Keratinocyte (primary cell): ENCODE measurements around the gene MAP1S. TPM values are rescaled to one million over a fixed set of nuclear protein-coding genes. Genes with fewer than 3 reads are reported as not detected.
A peak's percentile ranks its signal among the peaks of the same experiment; 100 is the strongest.

Experiments used
- DNase-seq: peaks from one replicate; pipeline ENCODE4 v3.0.0-alpha.2; 2011; ENCODE audit warnings: low read depth, missing footprints, low spot score
- FAIRE-seq: peaks from 2 replicates; lab custom pipeline; 2011; peaks lifted over from hg19 to GRCh38; lab: Jason Lieb, UNC
- H2AFZ ChIP-seq: 2 replicates; pipeline ENCODE4 v1.6.0; 2012; ENCODE audit warnings: low read length, control low read depth, inconsistent platforms; ENCODE audit not compliant: control insufficient read depth
- H3K27ac ChIP-seq: 2 replicates; pipeline ENCODE4 v1.5.1; 2011; ENCODE audit warnings: low read length; ENCODE audit not compliant: control insufficient read depth, insufficient read depth
- H3K27me3 ChIP-seq: 3 replicates; pipeline ENCODE4 v1.6.0; 2011; ENCODE audit warnings: low read length; ENCODE audit not compliant: control insufficient read depth, insufficient read depth; ENCODE audit errors: extremely low read depth
- H3K36me3 ChIP-seq, 2 experiments: 2 replicates in 1 of 2; 3 replicates in 1 of 2; pipeline ENCODE4 v1.5.1; 2011; ENCODE audit warnings: low read length in 2 of 2, mild to moderate bottlenecking in 1 of 2; ENCODE audit not compliant: control insufficient read depth in 2 of 2, insufficient read depth in 2 of 2; ENCODE audit errors: extremely low read depth in 1 of 2
- H3K4me1 ChIP-seq: 3 replicates; pipeline ENCODE4 v1.5.1; 2011; ENCODE audit warnings: low read length; ENCODE audit not compliant: control insufficient read depth, insufficient read depth; ENCODE audit errors: extremely low read depth
- H3K4me2 ChIP-seq: 3 replicates; pipeline ENCODE4 v1.6.0; 2011; ENCODE audit warnings: low read depth, low read length; ENCODE audit not compliant: control insufficient read depth, insufficient read depth; ENCODE audit errors: extremely low read depth
- H3K4me3 ChIP-seq, 3 experiments: fragments of 200-600 bp in 1 of 3; sonication (generic) in 1 of 3; 2 replicates in 2 of 3; 3 replicates in 1 of 3; pipeline ENCODE4 v1.5.1; 2011 to 2016; ENCODE audit warnings: low read length in 3 of 3, mild to moderate bottlenecking in 3 of 3, control low read depth in 2 of 3, inconsistent platforms in 1 of 3, low read depth in 1 of 3, mixed read lengths in 1 of 3, mixed run types in 1 of 3, moderate library complexity in 1 of 3; ENCODE audit not compliant: control insufficient read depth in 2 of 3, insufficient read depth in 2 of 3; ENCODE audit errors: extremely low read depth in 1 of 3
- H3K79me2 ChIP-seq: 2 replicates; pipeline ENCODE4 v1.6.0; 2012; ENCODE audit warnings: low read length; ENCODE audit not compliant: control insufficient read depth, insufficient read depth
- H3K9ac ChIP-seq: 3 replicates; pipeline ENCODE4 v1.6.0; 2011; ENCODE audit warnings: low read length; ENCODE audit not compliant: control insufficient read depth, insufficient read depth; ENCODE audit errors: extremely low read depth
- H3K9me1 ChIP-seq: 3 replicates; pipeline ENCODE4 v1.6.0; 2011; ENCODE audit warnings: low read length; ENCODE audit not compliant: control insufficient read depth, insufficient read depth; ENCODE audit errors: extremely low read depth
- H3K9me3 ChIP-seq: 2 replicates; pipeline ENCODE4 v1.5.1; 2012; ENCODE audit warnings: low read depth, low read length; ENCODE audit not compliant: control insufficient read depth
- H4K20me1 ChIP-seq: 3 replicates; pipeline ENCODE4 v1.6.0; 2011; ENCODE audit warnings: low read length; ENCODE audit not compliant: control insufficient read depth, insufficient read depth; ENCODE audit errors: extremely low read depth
- EZH2 ChIP-seq: IDR thresholded peaks from one replicate; pipeline ENCODE4 v1.6.1; 2012; ENCODE audit warnings: inconsistent platforms, mild to moderate bottlenecking, low read length, moderate library complexity
- dilution Hi-C: fragments of 300-500 bp; cut with MboI; formaldehyde crosslinking; loops from one replicate; pipeline ENCODE4 v1.7.0; 2020; ENCODE audit warnings: low sequenced_read_pairs; ENCODE audit not compliant: extremely low pct_ligation_motif_present
- polyA plus RNA-seq, 5 experiments: library from polyadenylated mRNA; depleted of rRNA in 3 of 5; stranded (reverse) in 3 of 5; stranded (forward) in 1 of 5; unstranded in 1 of 5; fragments of >200 nt; gene quantifications; 1 replicate in 1 of 5; 2 replicates in 3 of 5; 3 replicates in 1 of 5; pipeline versions ENCODE4 v1.2.1 to v1.2.3, GENCODE V29; 2011 to 2012; ENCODE audit warnings: missing spikeins in 2 of 5, low read depth in 1 of 5, low replicate concordance in 1 of 5
- TF ChIP-seq, protein P1 (sequence below), 3 experiments: IDR thresholded peaks in 1 of 3; conservative IDR thresholded peaks in 1 of 3; optimal IDR thresholded peaks in 1 of 3; 2 replicates in 2 of 3; 3 replicates in 1 of 3; pipeline versions ENCODE3 to v1.5.1; 2011; ENCODE audit warnings: low read length in 3 of 3, mild to moderate bottlenecking in 3 of 3, moderate library complexity in 2 of 3, control low read depth in 1 of 3, inconsistent platforms in 1 of 3; ENCODE audit not compliant: insufficient read depth in 2 of 3; ENCODE audit errors: extremely low read depth in 1 of 3

Gene MAP1S
- polyA plus RNA-seq, 1 donor (not counting 4 experiments of a cell fraction or from before 2014, with no cell fraction given), result 3.7 TPM

DNA sequence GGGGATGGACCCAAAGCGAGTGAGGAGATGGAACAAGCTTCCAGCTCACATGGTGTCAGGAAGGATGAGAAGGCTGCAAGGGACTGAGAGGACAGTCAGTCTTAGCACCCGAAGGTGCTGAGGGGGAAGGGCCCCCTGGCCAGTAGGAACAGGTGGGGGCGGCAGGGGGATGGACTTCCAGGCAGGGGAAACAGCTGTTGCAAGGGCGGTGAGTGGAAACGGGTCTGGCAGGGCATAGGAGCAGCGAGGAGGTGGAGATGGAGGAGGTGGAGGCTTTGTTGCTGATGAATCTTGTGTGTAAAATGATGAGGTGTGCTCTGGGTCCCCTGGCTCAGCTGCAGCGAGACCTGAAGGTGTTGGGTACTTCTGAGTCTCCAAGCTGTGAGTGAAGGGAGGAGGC, 1.2 kb downstream of the MAP1S start:
- Histone ChIP-seq H3K27me3 (no peaks in the 10 kb centered on the region), H3K9ac (peak overlapping the region; percentile 75), H3K36me3 (peaks cover 3 to 18% of the 10 kb centered on the region in 2 experiments), H3K4me1 (peaks cover 22% of the 10 kb centered on the region), H3K4me2 (peak overlapping the region; percentile 78), H3K4me3 (peak overlapping the region; percentile 75 to 90 (median 78)), H2AFZ (no peak overlapping the region), H3K27ac (no peak overlapping the region), H3K79me2 (peaks cover 7% of the 10 kb centered on the region), H3K9me1 (peaks cover 5% of the 10 kb centered on the region), H3K9me3 (no peaks in the 10 kb centered on the region), H4K20me1 (peaks cover 20% of the 10 kb centered on the region)
- DNase-seq (no peak), FAIRE-seq (no peak)
- no peak for TF ChIP-seq EZH2
- TF ChIP-seq, protein P1, sequence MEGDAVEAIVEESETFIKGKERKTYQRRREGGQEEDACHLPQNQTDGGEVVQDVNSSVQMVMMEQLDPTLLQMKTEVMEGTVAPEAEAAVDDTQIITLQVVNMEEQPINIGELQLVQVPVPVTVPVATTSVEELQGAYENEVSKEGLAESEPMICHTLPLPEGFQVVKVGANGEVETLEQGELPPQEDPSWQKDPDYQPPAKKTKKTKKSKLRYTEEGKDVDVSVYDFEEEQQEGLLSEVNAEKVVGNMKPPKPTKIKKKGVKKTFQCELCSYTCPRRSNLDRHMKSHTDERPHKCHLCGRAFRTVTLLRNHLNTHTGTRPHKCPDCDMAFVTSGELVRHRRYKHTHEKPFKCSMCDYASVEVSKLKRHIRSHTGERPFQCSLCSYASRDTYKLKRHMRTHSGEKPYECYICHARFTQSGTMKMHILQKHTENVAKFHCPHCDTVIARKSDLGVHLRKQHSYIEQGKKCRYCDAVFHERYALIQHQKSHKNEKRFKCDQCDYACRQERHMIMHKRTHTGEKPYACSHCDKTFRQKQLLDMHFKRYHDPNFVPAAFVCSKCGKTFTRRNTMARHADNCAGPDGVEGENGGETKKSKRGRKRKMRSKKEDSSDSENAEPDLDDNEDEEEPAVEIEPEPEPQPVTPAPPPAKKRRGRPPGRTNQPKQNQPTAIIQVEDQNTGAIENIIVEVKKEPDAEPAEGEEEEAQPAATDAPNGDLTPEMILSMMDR (optimal IDR thresholded peaks at IDR 0.05 in 1 of 3, IDR thresholded peaks at IDR 0.05 in 1 of 3, conservative IDR thresholded peaks at IDR 0.05 in 1 of 3; ENCODE audit: extremely low read depth in 1 of 3, insufficient read depth in 2 of 3, low read length in 3 of 3), result no peak
- dilution Hi-C loops, result no loop called here

- Histone ChIP-seq H3K4me3 (no peak overlapping the region), H3K9ac (no peak overlapping the region), H3K79me2 (peaks cover 7% of the 10 kb centered on the region), H3K36me3 (peaks cover 3 to 18% of the 10 kb centered on the region in 2 experiments), H3K9me3 (no peaks in the 10 kb centered on the region), H3K4me2 (no peak overlapping the region), H4K20me1 (peaks cover 20% of the 10 kb centered on the region), H3K9me1 (peaks cover 5% of the 10 kb centered on the region), H3K4me1 (peaks cover 22% of the 10 kb centered on the region), H3K27ac (no peak overlapping the region), H2AFZ (no peak overlapping the region), H3K27me3 (no peaks in the 10 kb centered on the region)
- no peak for FAIRE-seq
- no peak for DNase-seq
- dilution Hi-C loops, result no loop called here
- no peak for TF ChIP-seq EZH2
- TF ChIP-seq, protein P1 (optimal IDR thresholded peaks at IDR 0.05 in 1 of 3, IDR thresholded peaks at IDR 0.05 in 1 of 3, conservative IDR thresholded peaks at IDR 0.05 in 1 of 3; ENCODE audit: extremely low read depth in 1 of 3, insufficient read depth in 2 of 3, low read length in 3 of 3), result no peak
These were observed 1.9 kb downstream of the MAP1S start for GRCh38 chr19:17721111-17721628.
